Endometrial microvascular endothelial cells (primary cell): Measurements from ENCODE around the gene IGFALS. TPM values are rescaled to one million over a fixed set of nuclear protein-coding genes. Genes with fewer than 3 reads are reported as not detected.

Experiments
- in situ Hi-C: cut with HindIII; loops from 2 replicates; pipeline ENCODE4 v1.10.0; 2017; ENCODE audit warnings: low sequenced_read_pairs, low pct_unique_long_range_greater_than_20kb; ENCODE audit errors: inconsistent ontology term
- total RNA-seq: library from RNA; depleted of rRNA; stranded (reverse); fragments of >200 nt; gene quantifications from one replicate; pipeline ENCODE4 v1.2.3, GENCODE V29; 2015; ENCODE audit errors: inconsistent ontology term

IGFALS gene
- total RNA-seq, 1 donor from 2014 or later = not detected

GRCh38 chr16:1779741-1780676 is 13.5 kb downstream of the IGFALS start:
- in situ Hi-C loops = no loop called here

- in situ Hi-C loops = no loop called here
Measured at GRCh38 chr16:1779234-1779701, 14.2 kb downstream of the IGFALS start.

- in situ Hi-C loops = no loop called here
Measured at GRCh38 chr16:1778200-1779179, 15.0 kb downstream of the IGFALS start.

- in situ Hi-C loops = no loop called here
Measured at GRCh38 chr16:1777375-1778199, 15.9 kb downstream of the IGFALS start.

GRCh38 chr16:1776991-1777374 is 16.5 kb downstream of the IGFALS start:
- in situ Hi-C loops = no loop called here

GRCh38 chr16:1776672-1776955 is 16.9 kb downstream of the IGFALS start:
- in situ Hi-C loops = no loop called here

- in situ Hi-C loops = no loop called here
Measured at GRCh38 chr16:1775846-1776671, 17.4 kb downstream of the IGFALS start.

GRCh38 chr16:1775006-1775845 is 18.3 kb downstream of the IGFALS start:
- in situ Hi-C loops = no loop called here

GRCh38 chr16:1774448-1774780 is 19.1 kb downstream of the IGFALS start:
- in situ Hi-C loops = no loop called here

- in situ Hi-C loops = no loop called here
Measured at GRCh38 chr16:1773703-1774447, 19.6 kb downstream of the IGFALS start.

GRCh38 chr16:1772908-1773702 is 20.4 kb downstream of the IGFALS start, which contains the start of gene MRPS34:
Gene MRPS34, minus strand, starts transcription at chr16:1773134. Its CDS starts 15 bp downstream, at chr16:1773119.
- in situ Hi-C loops = no loop called here

- in situ Hi-C loops = no loop called here
Measured at GRCh38 chr16:1772362-1772907, 21.1 kb downstream of the IGFALS start, which contains the start of gene EME2. Gene EME2, plus strand, starts transcription at chr16:1772810. Its CDS starts 418 bp downstream, at chr16:1773228.

- in situ Hi-C loops = no loop called here
Measured at GRCh38 chr16:1771864-1772361, 21.6 kb downstream of the IGFALS start.

GRCh38 chr16:1771188-1771863 is 22.2 kb downstream of the IGFALS start, which contains the start of gene NME3:
Gene NME3, minus strand, starts transcription at chr16:1771543. Its CDS starts 9 bp downstream, at chr16:1771534.
- in situ Hi-C loops = no loop called here
